HG02870 (cell line): ENCODE results near the gene IDI1.

Source experiments
- ATAC-seq: cut with Tn5 transposase; IDR thresholded peaks from one replicate; pipeline ENCODE4 v1.9.1; 2021; ENCODE audit warnings: mild to moderate bottlenecking, moderate library complexity; ENCODE audit not compliant: unreplicated experiment

The IDI1 gene

DNA sequence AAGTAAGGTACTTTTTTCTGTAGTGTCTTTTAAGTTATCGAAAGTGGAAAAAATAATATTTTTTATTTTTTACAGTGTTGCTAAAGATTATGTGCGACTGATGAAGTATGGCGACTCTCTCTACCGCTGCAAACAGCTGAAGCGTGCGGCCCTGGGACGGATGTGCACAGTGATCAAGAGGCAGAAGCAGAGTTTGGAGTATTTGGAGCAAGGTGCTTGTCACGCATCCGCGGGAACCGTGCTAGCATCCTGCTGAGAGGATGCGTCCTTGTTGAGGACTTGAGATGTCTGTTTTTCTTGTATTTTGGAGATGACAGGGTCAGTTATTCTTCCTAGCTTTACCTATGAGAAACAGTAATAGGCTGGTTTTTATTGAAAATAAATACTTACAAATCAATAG is 52.9 kb downstream of the IDI1 start:
- ATAC-seq: no peak

DNA sequence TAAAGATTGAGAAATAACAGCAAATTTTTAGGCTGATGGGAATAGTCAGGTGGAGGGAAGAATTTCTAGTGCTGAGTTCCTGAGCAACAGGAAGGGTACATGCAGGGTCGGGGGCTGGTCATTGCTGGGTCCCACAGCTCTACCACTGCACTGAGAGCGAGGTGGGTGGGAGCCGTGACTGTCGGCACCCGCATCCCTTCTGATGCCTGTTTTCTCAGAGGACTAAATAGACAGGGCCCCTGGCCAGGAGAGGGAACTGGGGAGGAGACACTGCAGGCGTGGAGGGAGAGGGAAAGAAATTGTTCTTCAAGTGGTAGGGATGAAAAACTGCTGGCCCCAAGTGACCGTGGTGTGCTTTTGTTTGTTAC is 53.4 kb downstream of the IDI1 start:
- no peak for ATAC-seq

DNA sequence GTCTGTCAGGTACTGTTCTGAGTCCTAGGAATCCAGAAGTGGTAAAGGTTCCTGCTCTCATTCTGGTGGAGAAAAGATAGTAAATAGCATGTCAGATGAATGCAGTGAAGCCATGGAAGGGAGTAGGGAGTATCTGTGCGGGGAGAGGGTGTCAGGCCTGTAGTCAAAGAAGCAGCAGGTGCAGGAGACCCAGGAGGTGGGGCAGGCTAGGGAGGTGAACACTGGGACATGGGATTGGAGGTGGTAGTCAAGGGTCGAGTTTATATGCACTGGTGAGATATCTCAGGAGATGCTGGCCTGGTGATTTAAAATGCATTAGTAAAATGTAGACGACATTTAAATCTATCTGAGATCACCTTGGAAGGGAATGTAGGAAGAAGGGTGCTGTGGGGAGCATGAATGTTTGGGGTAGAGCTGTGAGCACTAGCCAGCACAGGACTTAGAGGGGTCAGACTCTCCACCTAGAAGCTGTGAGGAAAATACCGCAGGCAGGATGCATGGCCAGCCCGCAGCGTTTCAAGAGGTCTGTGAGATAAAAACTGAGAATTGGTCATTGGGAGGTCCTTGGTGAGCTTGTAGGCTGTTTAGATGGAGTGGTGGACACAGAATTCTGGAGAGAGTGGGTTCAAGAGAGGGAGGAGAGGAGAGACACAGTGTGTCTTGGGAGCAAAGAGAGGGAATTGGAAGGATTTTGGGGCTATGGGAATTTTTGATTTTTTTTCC is 53.9 kb downstream of the IDI1 start:
- no peak for ATAC-seq

DNA sequence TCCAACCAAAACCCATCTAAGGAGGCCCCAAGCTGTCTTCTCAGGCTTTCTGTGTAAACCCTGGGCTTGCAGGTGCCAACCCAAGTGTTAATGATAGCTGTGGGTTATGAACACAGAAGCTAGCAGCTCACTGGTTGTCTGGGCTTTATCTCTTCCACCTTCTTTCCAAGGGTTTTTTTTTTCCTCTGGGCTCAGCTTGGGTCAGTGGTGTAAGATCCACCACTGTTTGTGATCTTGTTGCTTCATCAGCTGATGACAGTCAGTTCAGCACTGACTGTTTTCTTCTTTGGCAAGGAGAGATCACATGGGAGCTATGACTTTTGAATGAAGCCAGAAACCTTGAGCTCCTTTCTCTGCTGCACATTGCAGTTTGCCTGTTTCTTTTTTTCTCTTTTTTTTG is 56.0 kb downstream of the IDI1 start:
- no peak for ATAC-seq

DNA sequence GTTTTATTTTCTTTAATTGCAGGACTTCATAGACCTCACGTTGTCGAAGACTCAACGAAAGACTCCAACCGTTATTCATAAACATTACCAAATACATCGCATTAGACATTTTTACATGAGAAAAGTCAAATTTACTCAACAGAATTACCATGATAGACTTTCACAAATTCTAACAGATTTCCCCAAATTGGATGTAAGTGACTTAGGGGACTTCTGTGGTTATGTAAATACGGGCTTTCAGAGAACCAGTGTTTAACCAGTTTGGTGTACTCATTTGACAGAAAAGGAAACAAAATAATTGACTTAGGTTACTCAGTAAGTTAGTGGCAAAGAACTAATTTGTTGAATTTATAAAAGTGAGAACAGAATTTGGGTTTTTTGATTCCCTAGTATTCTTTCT is 56.5 kb downstream of the IDI1 start:
- peak; percentile 32 for ATAC-seq

DNA sequence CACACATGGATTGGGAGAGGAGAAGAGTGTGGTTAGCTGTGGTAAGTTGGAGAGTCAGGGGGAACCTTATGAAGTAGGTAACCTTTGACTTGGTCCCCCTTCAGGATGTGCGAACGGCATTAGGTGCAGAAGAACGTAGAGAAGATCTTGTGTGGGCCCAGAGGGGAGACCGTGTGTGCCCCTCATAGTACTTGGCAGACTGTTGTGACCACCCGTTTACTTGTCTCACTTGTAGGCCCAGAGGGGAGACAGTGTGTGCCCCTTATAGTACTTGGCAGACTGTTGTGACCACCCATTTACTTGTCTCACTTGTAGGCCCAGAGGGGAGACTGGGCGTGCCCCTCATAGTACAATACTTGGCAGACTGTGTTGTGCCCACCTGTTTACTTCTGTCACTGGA is 58.1 kb downstream of the IDI1 start:
- no peak for ATAC-seq
